Measurements from ENCODE around the gene GBP3.
"Not testable (repeated sequence)": the region's sequence is repeated elsewhere in the genome, so short reads cannot be mapped to it uniquely, and the experiment has no call there.

GBP3 gene

GRCh38 chr1:89047734-89048133, 25.1 kb upstream of the GBP3 start:
- no peak for TF ChIP-seq JUND (IDR thresholded peaks at IDR 0.05; ENCODE audit: low read depth)
- in situ Hi-C loops (cut with HindIII; ENCODE audit: low pct_unique_long_range_greater_than_20kb, low sequenced_read_pairs): no loop called here
- no peak for DNase-seq (ENCODE audit: low read depth in 1 of 2, low spot score in 1 of 2)

DNA sequence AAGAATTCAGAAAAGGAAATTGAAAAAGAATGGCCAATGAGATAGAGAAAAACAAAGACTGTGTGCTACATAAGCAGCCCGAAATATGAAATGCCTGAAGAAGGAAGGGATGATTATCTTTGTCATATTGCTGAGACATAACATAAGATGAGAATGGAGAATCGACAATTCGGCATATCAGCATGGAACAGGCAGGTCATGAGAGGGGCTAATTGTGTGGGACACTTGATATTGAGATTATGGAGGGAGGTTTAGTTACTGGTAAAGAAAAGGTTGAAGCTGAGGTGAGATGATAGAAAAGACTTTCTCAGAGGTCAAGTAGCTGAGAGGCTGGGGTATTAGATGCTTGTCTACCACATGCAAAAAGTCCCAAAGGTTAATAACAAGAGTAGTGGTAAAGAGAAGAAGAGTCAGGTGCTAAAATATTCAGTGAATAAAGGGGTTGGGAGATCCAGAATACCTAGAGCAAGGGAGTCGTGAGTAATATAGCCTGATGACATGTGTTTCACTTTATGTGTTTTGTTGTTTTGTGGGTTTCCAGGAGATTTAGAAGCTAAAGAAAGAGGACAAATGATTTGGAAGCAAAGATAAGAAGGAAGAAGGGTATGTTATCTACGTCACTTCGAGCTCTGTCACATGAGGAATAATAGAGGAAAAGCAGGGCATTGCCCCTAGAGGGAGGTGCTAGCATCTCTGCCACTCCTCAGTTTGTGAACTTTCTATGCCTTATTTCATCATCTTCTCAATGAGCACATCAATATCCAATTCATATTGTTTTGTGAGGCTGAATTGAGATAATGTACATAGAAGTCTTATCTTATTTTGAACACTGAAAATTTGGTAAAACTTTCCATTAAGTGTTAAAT, 23.9 kb upstream of the GBP3 start:
- DNase-seq (ENCODE audit: low read depth in 1 of 2, low spot score in 1 of 2); in situ Hi-C loops (cut with HindIII; ENCODE audit: low pct_unique_long_range_greater_than_20kb, low sequenced_read_pairs): not testable (repeated sequence)

GRCh38 chr1:89044970-89045721, 22.5 kb upstream of the GBP3 start:
- no peak for DNase-seq (ENCODE audit: low read depth in 1 of 2, low spot score in 1 of 2)
- in situ Hi-C loops (cut with HindIII; ENCODE audit: low pct_unique_long_range_greater_than_20kb, low sequenced_read_pairs): no loop called here
- no peak for TF ChIP-seq JUND (IDR thresholded peaks at IDR 0.05; ENCODE audit: low read depth)

DNA sequence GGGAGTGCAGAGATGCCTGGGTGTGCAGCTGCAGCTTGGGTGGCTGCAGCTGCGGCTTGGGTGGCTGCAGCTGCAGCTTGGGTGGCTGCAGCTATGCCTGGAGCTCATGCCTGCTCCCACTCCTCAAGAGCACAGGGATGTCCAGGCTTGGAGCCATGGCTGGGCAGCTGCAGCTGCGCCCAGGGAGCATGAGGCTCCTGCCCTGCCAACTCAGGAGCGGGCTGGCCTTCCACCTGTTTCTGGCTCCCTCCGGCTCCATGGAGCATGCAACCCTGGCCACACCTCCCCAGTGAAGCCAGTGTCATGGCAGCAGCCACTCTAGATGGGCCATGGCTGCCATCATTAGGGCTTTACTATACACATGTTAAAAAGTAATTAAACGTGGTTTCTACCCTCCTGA, 21.3 kb upstream of the GBP3 start:
- in situ Hi-C loops (cut with HindIII; ENCODE audit: low pct_unique_long_range_greater_than_20kb, low sequenced_read_pairs): no loop called here

GRCh38 chr1:89042491-89042890, 19.8 kb upstream of the GBP3 start:
- no peak for TF ChIP-seq JUND (IDR thresholded peaks at IDR 0.05; ENCODE audit: low read depth)
- in situ Hi-C loops (cut with HindIII; ENCODE audit: low pct_unique_long_range_greater_than_20kb, low sequenced_read_pairs): no loop called here

More for the DNA sequence above, 21.3 kb upstream of the GBP3 start:
- no peak for TF ChIP-seq JUND (IDR thresholded peaks at IDR 0.05; ENCODE audit: low read depth)
- no peak for DNase-seq (ENCODE audit: low read depth in 1 of 2, low spot score in 1 of 2)

DNA sequence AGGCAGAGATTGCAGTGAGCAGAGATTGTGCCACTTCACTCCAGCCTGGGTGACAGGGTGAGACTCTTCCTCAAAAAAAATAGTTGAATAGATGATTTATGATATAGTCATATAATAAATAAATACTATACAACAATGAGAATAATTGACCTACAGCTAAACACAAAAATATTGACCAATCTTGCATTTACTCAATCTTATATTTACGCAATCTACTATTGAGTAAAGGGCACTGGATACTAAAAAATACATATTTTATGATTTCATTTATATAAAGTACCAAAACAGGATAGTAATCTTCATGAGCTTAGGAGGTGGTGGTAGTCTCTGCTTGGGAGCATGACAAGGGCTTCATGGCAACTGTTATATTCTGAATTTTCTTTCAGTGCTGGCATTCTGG, 19.1 kb upstream of the GBP3 start:
- DNase-seq (ENCODE audit: low read depth in 1 of 2, low spot score in 1 of 2): no peak
- in situ Hi-C loops (cut with HindIII; ENCODE audit: low pct_unique_long_range_greater_than_20kb, low sequenced_read_pairs): no loop called here
- TF ChIP-seq JUND (IDR thresholded peaks at IDR 0.05; ENCODE audit: low read depth): no peak

More at GRCh38 chr1:89042491-89042890, 19.8 kb upstream of the GBP3 start:
- no peak for DNase-seq (ENCODE audit: low read depth in 1 of 2, low spot score in 1 of 2)

DNA sequence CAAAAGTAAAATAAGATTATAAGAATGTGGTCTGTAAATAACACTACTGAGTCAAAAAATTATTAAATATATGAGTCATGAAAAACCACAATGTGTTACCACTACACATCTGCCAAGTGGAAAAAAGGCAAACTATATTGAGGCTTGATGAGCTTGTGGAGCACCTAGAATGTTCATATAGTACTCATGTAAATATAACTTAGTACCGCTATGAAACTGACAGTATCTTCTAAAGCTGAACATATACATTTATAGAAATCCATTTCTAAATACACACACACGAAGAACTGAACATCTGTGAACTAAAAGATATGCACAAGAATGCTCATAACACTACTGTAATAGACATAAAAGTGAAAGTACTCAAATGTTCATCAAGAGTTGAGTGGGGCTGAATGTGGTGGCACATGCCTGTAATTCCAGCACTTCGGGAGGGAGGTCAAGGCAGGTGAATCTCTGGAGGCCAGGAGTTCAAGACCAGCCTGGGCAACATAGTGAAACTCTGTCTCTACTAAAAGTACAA, 18.5 kb upstream of the GBP3 start:
- in situ Hi-C loops (cut with HindIII; ENCODE audit: low pct_unique_long_range_greater_than_20kb, low sequenced_read_pairs): no loop called here
- no peak for TF ChIP-seq JUND (IDR thresholded peaks at IDR 0.05; ENCODE audit: low read depth)
- DNase-seq (ENCODE audit: low read depth in 1 of 2, low spot score in 1 of 2): no peak

DNA sequence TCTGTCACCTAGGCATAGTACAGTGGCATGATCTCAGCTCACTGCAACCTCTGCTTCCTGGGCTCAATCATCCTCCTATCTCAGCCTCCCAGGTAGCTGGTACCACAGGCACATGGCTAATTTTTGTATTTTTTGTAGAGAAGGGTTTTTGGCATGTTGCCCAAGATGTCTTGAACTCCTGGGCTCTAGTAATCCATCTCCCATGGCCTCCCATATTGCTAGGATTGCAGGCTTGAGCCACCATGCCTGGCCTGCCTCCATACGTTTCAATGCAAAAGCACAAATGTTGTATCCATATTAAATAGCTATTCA, 17.6 kb upstream of the GBP3 start:
- TF ChIP-seq JUND (IDR thresholded peaks at IDR 0.05; ENCODE audit: low read depth): no peak
- DNase-seq (ENCODE audit: low read depth in 1 of 2, low spot score in 1 of 2): no peak
- in situ Hi-C loops (cut with HindIII; ENCODE audit: low pct_unique_long_range_greater_than_20kb, low sequenced_read_pairs): no loop called here

DNA sequence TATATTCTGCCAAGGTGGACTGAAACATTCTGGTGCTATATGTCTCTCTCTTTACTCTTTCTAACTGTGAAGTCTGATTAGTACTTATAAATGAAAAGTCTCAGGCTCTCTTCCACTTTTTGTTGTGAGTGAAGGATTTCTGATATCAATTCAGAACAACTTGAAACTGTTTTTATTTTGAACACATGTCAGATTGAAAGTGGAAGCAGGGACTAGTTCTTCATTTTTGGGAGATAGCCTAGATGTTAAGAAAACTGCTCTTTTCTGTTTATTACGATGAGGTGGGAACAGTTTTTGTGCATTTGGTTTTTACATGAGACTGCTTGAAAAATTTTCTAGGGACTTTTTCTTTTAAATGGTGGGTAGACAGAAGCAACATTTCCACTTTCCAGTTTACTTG, 14.5 kb upstream of the GBP3 start:
- no peak for DNase-seq (ENCODE audit: low read depth in 1 of 2, low spot score in 1 of 2)
- in situ Hi-C loops (cut with HindIII; ENCODE audit: low pct_unique_long_range_greater_than_20kb, low sequenced_read_pairs): no loop called here
- no peak for TF ChIP-seq JUND (IDR thresholded peaks at IDR 0.05; ENCODE audit: low read depth)

DNA sequence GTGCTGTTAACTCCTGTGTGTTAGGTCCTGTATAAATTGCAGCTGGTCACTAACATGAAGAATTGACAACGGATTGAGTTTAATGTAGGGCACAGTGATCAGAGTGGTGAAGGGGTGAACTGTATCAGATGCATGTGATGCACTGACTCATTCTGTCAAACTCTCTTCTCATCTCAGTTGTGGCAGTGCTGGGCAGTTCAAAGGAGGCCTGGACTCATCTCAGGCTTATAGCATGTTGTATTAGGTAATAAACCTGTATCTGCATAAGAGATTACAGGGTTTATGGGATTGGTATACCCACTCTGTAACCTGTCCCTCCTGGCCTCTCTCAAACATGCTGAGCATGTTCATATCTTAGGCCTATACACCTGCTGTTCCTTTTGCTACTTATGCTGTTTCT, 12.4 kb upstream of the GBP3 start:
- no peak for DNase-seq (ENCODE audit: low read depth in 1 of 2, low spot score in 1 of 2)
- TF ChIP-seq JUND (IDR thresholded peaks at IDR 0.05; ENCODE audit: low read depth): no peak
- in situ Hi-C loops (cut with HindIII; ENCODE audit: low pct_unique_long_range_greater_than_20kb, low sequenced_read_pairs): no loop called here

DNA sequence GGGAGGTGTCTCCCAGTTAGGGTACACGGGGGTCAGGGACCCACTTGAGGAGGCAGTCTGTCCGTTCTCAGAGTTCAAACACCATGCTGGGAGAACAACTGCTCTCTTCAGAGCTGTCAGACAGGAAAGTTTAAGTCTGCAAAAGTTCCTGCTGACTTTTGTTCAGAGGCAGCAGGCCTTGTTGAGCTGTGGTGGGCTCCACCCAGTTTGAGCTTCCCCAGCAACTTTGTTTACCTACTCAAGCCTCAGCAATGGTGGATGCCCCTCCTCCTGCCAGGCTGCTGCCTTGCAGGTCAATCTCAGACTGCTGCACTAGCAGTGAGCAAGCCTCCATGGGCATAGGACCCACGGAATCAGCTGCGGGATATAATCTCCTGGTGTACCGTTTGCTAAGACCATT, 11.3 kb upstream of the GBP3 start:
- DNase-seq (ENCODE audit: low read depth in 1 of 2, low spot score in 1 of 2); in situ Hi-C loops (cut with HindIII; ENCODE audit: low pct_unique_long_range_greater_than_20kb, low sequenced_read_pairs): not testable (repeated sequence)

GRCh38 chr1:89029051-89029450, 6.4 kb upstream of the GBP3 start:
- in situ Hi-C loops (cut with HindIII; ENCODE audit: low pct_unique_long_range_greater_than_20kb, low sequenced_read_pairs); DNase-seq (ENCODE audit: low read depth in 1 of 2, low spot score in 1 of 2): not testable (repeated sequence)

DNA sequence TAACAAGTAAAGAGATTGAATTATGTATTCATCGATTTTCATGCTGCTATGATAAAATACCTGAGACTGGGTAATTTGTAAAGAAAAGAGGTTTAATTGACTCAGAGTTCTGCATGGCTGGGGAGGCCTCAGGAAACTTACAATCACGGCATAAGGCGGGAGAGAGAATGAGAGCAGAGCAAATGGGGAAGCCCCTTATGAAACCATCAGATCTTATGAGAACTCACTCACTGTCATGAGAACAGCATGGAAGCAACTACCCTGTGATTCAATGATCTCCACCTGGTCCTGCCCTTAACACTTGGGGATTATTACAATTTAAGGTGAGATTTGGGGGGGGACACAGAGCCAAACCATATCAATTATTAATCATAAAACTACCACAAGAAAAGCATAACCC, 3.3 kb upstream of the GBP3 start:
- TF ChIP-seq JUND (IDR thresholded peaks at IDR 0.05; ENCODE audit: low read depth): no peak
- in situ Hi-C loops (cut with HindIII; ENCODE audit: low pct_unique_long_range_greater_than_20kb, low sequenced_read_pairs): no loop called here
- no peak for DNase-seq (ENCODE audit: low read depth in 1 of 2, low spot score in 1 of 2)
